Measurements from ENCODE around the gene SUCLG2. TPM values are rescaled to one million over a fixed set of nuclear protein-coding genes. Genes with fewer than 3 reads are reported as not detected.
"Not testable (repeated sequence)": the region's sequence is repeated elsewhere in the genome, so short reads cannot be mapped to it uniquely, and the experiment has no call there.

SUCLG2 gene
- total and polyA plus RNA-seq, 4 donors, result 38.2 to 71.9 (median 44.5) TPM

- intact Hi-C loops (cut with DNase I), result loop anchor here in 1 of 2 donors (5.0 kb wide), 1 partner anchor 273 kb away; no protein-coding TSS in a partner anchor
- 96 to 98% methylated on average over 8 of the region's 8 CpGs for WGBS, 2 donors
- ATAC-seq (ENCODE audit: low FRiP score), result no peak
Observed at GRCh38 chr3:67598814-67599556, 55.4 kb downstream of the SUCLG2 start.

GRCh38 chr3:67595424-67595823 is 59.0 kb downstream of the SUCLG2 start:
- H3K27me3 ChIP-seq (ENCODE audit: control insufficient read depth in 1 of 2, insufficient read depth in 2 of 2, low read length in 1 of 2), result no peaks in the 10 kb centered on the region
- H3K9me3 ChIP-seq (ENCODE audit: control insufficient read depth, low read length), result no peaks in the 10 kb centered on the region
- peaks cover 0 to 6% of the 10 kb centered on the region in 2 donors for H3K4me1 ChIP-seq (ENCODE audit: control insufficient read depth in 1 of 2, insufficient read depth in 2 of 2, low read length in 2 of 2)
- DNase-seq, result no peak
- H3K27ac ChIP-seq (ENCODE audit: low read depth in 1 of 2, low read length in 2 of 2), result no peak overlapping the region
- no peak for ATAC-seq (ENCODE audit: low FRiP score)
- no peak overlapping the region for H3K4me3 ChIP-seq (ENCODE audit: low read length in 2 of 2)
- 95 to 99% methylated on average over 3 of the region's 3 CpGs for WGBS, 2 donors
- H3K36me3 ChIP-seq (ENCODE audit: control insufficient read depth in 1 of 2, insufficient read depth in 2 of 2, low read length in 1 of 2), result peaks cover 0 to 2% of the 10 kb centered on the region in 2 donors
- intact Hi-C loops (cut with DNase I), result loop anchor here in 1 of 2 donors (5.0 kb wide), 1 partner anchor 277 kb away; no protein-coding TSS in a partner anchor

More at GRCh38 chr3:67598814-67599556, 55.4 kb downstream of the SUCLG2 start:
- no peak for DNase-seq
- H3K36me3 ChIP-seq (ENCODE audit: control insufficient read depth in 1 of 2, insufficient read depth in 2 of 2, low read length in 1 of 2), result peaks cover 0 to 2% of the 10 kb centered on the region in 2 donors
- H3K27ac ChIP-seq (ENCODE audit: low read depth in 1 of 2, low read length in 2 of 2), result no peak overlapping the region
- no peaks in the 10 kb centered on the region for H3K9me3 ChIP-seq (ENCODE audit: control insufficient read depth, low read length)
- H3K27me3 ChIP-seq (ENCODE audit: control insufficient read depth in 1 of 2, insufficient read depth in 2 of 2, low read length in 1 of 2), result no peaks in the 10 kb centered on the region
- H3K4me3 ChIP-seq (ENCODE audit: low read length in 2 of 2), result no peak overlapping the region
- peaks cover 0 to 10% of the 10 kb centered on the region in 2 donors for H3K4me1 ChIP-seq (ENCODE audit: control insufficient read depth in 1 of 2, insufficient read depth in 2 of 2, low read length in 2 of 2)

GRCh38 chr3:67593761-67594234 is 60.6 kb downstream of the SUCLG2 start:
- H3K4me3 ChIP-seq (ENCODE audit: low read length in 2 of 2), result no peak overlapping the region
- ATAC-seq (ENCODE audit: low FRiP score), result no peak
- intact Hi-C loops (cut with DNase I), result no loop called here
- H3K36me3 ChIP-seq (ENCODE audit: control insufficient read depth in 1 of 2, insufficient read depth in 2 of 2, low read length in 1 of 2), result no peaks in the 10 kb centered on the region
- H3K27me3 ChIP-seq (ENCODE audit: control insufficient read depth in 1 of 2, insufficient read depth in 2 of 2, low read length in 1 of 2), result no peaks in the 10 kb centered on the region
- no peaks in the 10 kb centered on the region for H3K9me3 ChIP-seq (ENCODE audit: control insufficient read depth, low read length)
- DNase-seq, result no peak
- peaks cover 0 to 6% of the 10 kb centered on the region in 2 donors for H3K4me1 ChIP-seq (ENCODE audit: control insufficient read depth in 1 of 2, insufficient read depth in 2 of 2, low read length in 2 of 2)
- WGBS, 2 donors, result 92 to 95% methylated on average over 4 of the region's 4 CpGs
- no peak overlapping the region for H3K27ac ChIP-seq (ENCODE audit: low read depth in 1 of 2, low read length in 2 of 2)

- Histone ChIP-seq H3K27me3 (ENCODE audit: control insufficient read depth in 1 of 2, insufficient read depth in 2 of 2, low read length in 1 of 2) (no peaks in the 10 kb centered on the region), H3K9me3 (ENCODE audit: control insufficient read depth, low read length) (no peaks in the 10 kb centered on the region), H3K4me3 (ENCODE audit: low read length in 2 of 2) (no peak overlapping the region), H3K36me3 (ENCODE audit: control insufficient read depth in 1 of 2, insufficient read depth in 2 of 2, low read length in 1 of 2) (no peaks in the 10 kb centered on the region), H3K27ac (ENCODE audit: low read depth in 1 of 2, low read length in 2 of 2) (no peak overlapping the region), H3K4me1 (ENCODE audit: control insufficient read depth in 1 of 2, insufficient read depth in 2 of 2, low read length in 2 of 2) (peaks cover 0 to 9% of the 10 kb centered on the region in 2 donors)
- DNase-seq (no peak), ATAC-seq (ENCODE audit: low FRiP score) (no peak)
- intact Hi-C loops (cut with DNase I), result no loop called here
Observed at GRCh38 chr3:67592057-67592456, 62.4 kb downstream of the SUCLG2 start.

GRCh38 chr3:67587811-67588210 is 66.6 kb downstream of the SUCLG2 start:
- Histone ChIP-seq H3K27ac (ENCODE audit: low read depth in 1 of 2, low read length in 2 of 2) (no peak overlapping the region), H3K4me1 (ENCODE audit: control insufficient read depth in 1 of 2, insufficient read depth in 2 of 2, low read length in 2 of 2) (peaks cover 0 to 9% of the 10 kb centered on the region in 2 donors), H3K4me3 (ENCODE audit: low read length in 2 of 2) (no peak overlapping the region), H3K27me3 (ENCODE audit: control insufficient read depth in 1 of 2, insufficient read depth in 2 of 2, low read length in 1 of 2) (no peaks in the 10 kb centered on the region), H3K36me3 (ENCODE audit: control insufficient read depth in 1 of 2, insufficient read depth in 2 of 2, low read length in 1 of 2) (no peaks in the 10 kb centered on the region), H3K9me3 (ENCODE audit: control insufficient read depth, low read length) (no peaks in the 10 kb centered on the region)
- no peak for ATAC-seq (ENCODE audit: low FRiP score)
- no peak for DNase-seq
- intact Hi-C loops (cut with DNase I), result no loop called here

GRCh38 chr3:67587301-67587700 is 67.1 kb downstream of the SUCLG2 start:
- ATAC-seq (ENCODE audit: low FRiP score), result no peak
- Histone ChIP-seq H3K9me3 (ENCODE audit: control insufficient read depth, low read length) (no peaks in the 10 kb centered on the region), H3K4me3 (ENCODE audit: low read length in 2 of 2) (no peak overlapping the region), H3K36me3 (ENCODE audit: control insufficient read depth in 1 of 2, insufficient read depth in 2 of 2, low read length in 1 of 2) (no peaks in the 10 kb centered on the region), H3K27ac (ENCODE audit: low read depth in 1 of 2, low read length in 2 of 2) (no peak overlapping the region), H3K4me1 (ENCODE audit: control insufficient read depth in 1 of 2, insufficient read depth in 2 of 2, low read length in 2 of 2) (peaks cover 0 to 9% of the 10 kb centered on the region in 2 donors), H3K27me3 (ENCODE audit: control insufficient read depth in 1 of 2, insufficient read depth in 2 of 2, low read length in 1 of 2) (no peaks in the 10 kb centered on the region)
- WGBS, 2 donors, result 34 to 48% methylated on average over 4 of the region's 4 CpGs
- intact Hi-C loops (cut with DNase I), result no loop called here
- no peak for DNase-seq

GRCh38 chr3:67584608-67585007 is 69.8 kb downstream of the SUCLG2 start:
- intact Hi-C loops (cut with DNase I); H3K27me3 ChIP-seq (ENCODE audit: control insufficient read depth in 1 of 2, insufficient read depth in 2 of 2, low read length in 1 of 2); H3K4me3 ChIP-seq (ENCODE audit: low read length in 2 of 2); ATAC-seq (ENCODE audit: low FRiP score); DNase-seq; H3K4me1 ChIP-seq (ENCODE audit: control insufficient read depth in 1 of 2, insufficient read depth in 2 of 2, low read length in 2 of 2); H3K27ac ChIP-seq (ENCODE audit: low read depth in 1 of 2, low read length in 2 of 2); H3K9me3 ChIP-seq (ENCODE audit: control insufficient read depth, low read length); H3K36me3 ChIP-seq (ENCODE audit: control insufficient read depth in 1 of 2, insufficient read depth in 2 of 2, low read length in 1 of 2): not testable (repeated sequence)
- 96 to 97% methylated on average over 3 of the region's 3 CpGs for WGBS, 2 donors

GRCh38 chr3:67580430-67581000 is 73.9 kb downstream of the SUCLG2 start:
- ATAC-seq (ENCODE audit: low FRiP score) (no peak), DNase-seq (no peak)
- 82 to 86% methylated on average over 6 of the region's 6 CpGs for WGBS, 2 donors
- H3K27me3 ChIP-seq (ENCODE audit: control insufficient read depth in 1 of 2, insufficient read depth in 2 of 2, low read length in 1 of 2), result no peaks in the 10 kb centered on the region
- intact Hi-C loops (cut with DNase I), result no loop called here
- H3K27ac ChIP-seq (ENCODE audit: low read depth in 1 of 2, low read length in 2 of 2), result no peak overlapping the region
- no peaks in the 10 kb centered on the region for H3K36me3 ChIP-seq (ENCODE audit: control insufficient read depth in 1 of 2, insufficient read depth in 2 of 2, low read length in 1 of 2)
- H3K4me3 ChIP-seq (ENCODE audit: low read length in 2 of 2), result no peak overlapping the region
- peaks cover 0 to 1% of the 10 kb centered on the region in 2 donors for H3K4me1 ChIP-seq (ENCODE audit: control insufficient read depth in 1 of 2, insufficient read depth in 2 of 2, low read length in 2 of 2)
- H3K9me3 ChIP-seq (ENCODE audit: control insufficient read depth, low read length), result no peaks in the 10 kb centered on the region

- intact Hi-C loops (cut with DNase I), result no loop called here
- WGBS, 2 donors, result 78 to 81% methylated on average over 5 of the region's 5 CpGs
- H3K27ac ChIP-seq (ENCODE audit: low read depth in 1 of 2, low read length in 2 of 2), result no peak overlapping the region
Observed at GRCh38 chr3:67578416-67578815, 76.0 kb downstream of the SUCLG2 start.

More at GRCh38 chr3:67578416-67578815, 76.0 kb downstream of the SUCLG2 start:
- no peaks in the 10 kb centered on the region for H3K27me3 ChIP-seq (ENCODE audit: control insufficient read depth in 1 of 2, insufficient read depth in 2 of 2, low read length in 1 of 2)
- DNase-seq (no peak), ATAC-seq (ENCODE audit: low FRiP score) (no peak)
- H3K36me3 ChIP-seq (ENCODE audit: control insufficient read depth in 1 of 2, insufficient read depth in 2 of 2, low read length in 1 of 2), result no peaks in the 10 kb centered on the region
- H3K4me3 ChIP-seq (ENCODE audit: low read length in 2 of 2), result no peak overlapping the region
- H3K4me1 ChIP-seq (ENCODE audit: control insufficient read depth in 1 of 2, insufficient read depth in 2 of 2, low read length in 2 of 2), result peaks cover 0 to 1% of the 10 kb centered on the region in 2 donors
- H3K9me3 ChIP-seq (ENCODE audit: control insufficient read depth, low read length), result no peaks in the 10 kb centered on the region

All from aorta (tissue), 5 donors.